Skeletal muscle tissue (tissue), 4 donors: ENCODE measurements around the gene ABI1. TPM values are rescaled to one million over a fixed set of nuclear protein-coding genes. Genes with fewer than 3 reads are reported as not detected.

Source experiments
- H3K27ac ChIP-seq: one replicate; pipeline ENCODE4 v1.7.0; 2013; ENCODE audit warnings: mild to moderate bottlenecking, low read depth, low read length, inconsistent platforms
- H3K27me3 ChIP-seq, 3 donors: one replicate each; pipeline ENCODE4 v1.7.0; 2013; ENCODE audit warnings: low read length in 3 of 3; ENCODE audit not compliant: control insufficient read depth in 3 of 3, insufficient read depth in 3 of 3
- H3K36me3 ChIP-seq, 3 donors: one replicate each; pipeline ENCODE4 v1.7.0; 2013; ENCODE audit warnings: low read length in 3 of 3; ENCODE audit not compliant: control insufficient read depth in 3 of 3, insufficient read depth in 3 of 3
- H3K4me1 ChIP-seq, 3 donors: one replicate each; pipeline ENCODE4 v1.7.0; 2013; ENCODE audit warnings: low read length in 3 of 3, mild to moderate bottlenecking in 3 of 3; ENCODE audit not compliant: control insufficient read depth in 3 of 3, insufficient read depth in 3 of 3
- H3K4me3 ChIP-seq, 3 donors: one replicate each; pipeline ENCODE4 v1.7.0; 2013; ENCODE audit warnings: low read length in 3 of 3
- H3K9ac ChIP-seq, 3 donors: one replicate each; pipeline ENCODE4 v1.7.0; 2013; ENCODE audit warnings: low read length in 3 of 3, mild to moderate bottlenecking in 3 of 3, moderate library complexity in 2 of 3, low read depth in 1 of 3
- H3K9me3 ChIP-seq, 3 donors: one replicate each; pipeline ENCODE4 v1.7.0; 2013; ENCODE audit warnings: low read length in 3 of 3; ENCODE audit not compliant: control insufficient read depth in 3 of 3
- total RNA-seq: library from RNA; depleted of rRNA; stranded (reverse); fragments of >200 nt; gene quantifications from one replicate; pipeline ENCODE4 v1.2.3, GENCODE V29; 2014
- donor health status: Osteomylitis.

Gene ABI1
- total RNA-seq, 1 donor from 2014 or later, result 23.0 TPM

DNA sequence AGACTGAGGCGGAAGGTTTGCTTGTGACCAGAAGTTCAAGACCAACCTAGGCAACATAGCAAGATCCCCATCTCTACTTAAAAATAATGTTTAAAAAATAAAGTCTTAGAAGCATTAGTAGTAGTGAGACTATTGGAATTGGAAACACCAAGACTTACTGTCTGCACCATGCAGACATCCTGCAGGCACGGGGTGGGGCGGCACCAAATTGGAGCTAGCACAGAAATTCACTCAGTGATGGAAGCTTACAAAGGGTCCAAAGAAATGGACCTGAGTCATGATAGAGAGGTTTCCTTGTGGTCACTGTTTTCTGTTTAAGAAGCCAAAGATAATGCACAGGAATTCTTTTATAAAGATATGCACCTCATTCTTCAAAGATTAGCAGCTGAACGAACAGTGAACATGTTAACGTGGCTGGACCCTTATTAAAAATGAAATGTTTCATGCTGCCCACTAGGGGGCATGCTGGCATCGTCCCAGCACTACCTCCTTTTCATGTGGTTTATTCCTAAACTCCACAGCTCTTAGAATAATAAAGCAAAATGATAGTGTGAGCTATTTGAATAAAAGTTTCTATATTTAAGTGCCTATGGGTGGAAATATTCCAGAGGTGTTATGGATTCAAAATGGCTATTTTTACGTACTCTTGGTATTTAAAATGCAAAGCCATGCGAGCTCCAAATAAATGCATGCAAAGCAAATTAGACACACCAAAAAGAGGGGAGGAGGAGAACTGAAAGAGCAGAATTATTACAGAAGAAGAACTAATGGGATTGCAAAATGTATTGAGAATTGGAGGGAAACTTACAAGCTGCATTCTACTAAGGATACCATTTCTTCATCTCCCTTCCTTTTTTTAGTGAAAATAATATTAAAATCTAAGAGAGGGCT lies 134.7 kb downstream of the ABI1 start:
- Histone ChIP-seq H3K4me3 (no peak overlapping the region), H3K36me3 (peaks cover 5 to 33% (median 7%) of the 10 kb centered on the region in 3 donors), H3K27ac (no peak overlapping the region), H3K4me1 (no peaks in the 10 kb centered on the region), H3K9ac (no peak overlapping the region), H3K9me3 (no peaks in the 10 kb centered on the region), H3K27me3 (no peaks in the 10 kb centered on the region)

DNA sequence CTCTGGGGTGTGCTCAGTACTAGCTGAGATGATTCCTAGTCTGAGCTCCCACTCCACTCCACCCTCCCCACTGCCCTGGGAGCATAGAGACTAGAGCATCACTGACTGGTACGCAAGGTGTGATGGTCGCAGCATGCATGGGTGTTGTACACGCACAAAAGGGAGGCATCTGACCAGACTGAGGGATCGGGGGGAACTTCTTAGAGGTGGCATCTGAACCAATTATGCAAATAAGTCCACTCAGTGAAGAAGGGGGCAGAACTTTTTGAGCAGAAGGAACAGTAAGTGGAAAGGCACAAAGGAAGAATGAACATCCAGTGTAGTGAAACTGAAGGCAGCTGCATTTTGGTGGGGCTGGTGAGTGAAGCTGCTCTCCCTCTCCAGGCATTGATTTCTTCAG lies 137.7 kb downstream of the ABI1 start:
- Histone ChIP-seq H3K36me3 (peaks cover 4 to 29% (median 5%) of the 10 kb centered on the region in 3 donors), H3K27ac (no peak overlapping the region)

GRCh38 chr10:26721561-26721960 lies 139.2 kb downstream of the ABI1 start:
- Histone ChIP-seq H3K9ac (no peak overlapping the region), H3K4me1 (no peaks in the 10 kb centered on the region), H3K36me3 (peaks cover 4 to 29% (median 5%) of the 10 kb centered on the region in 3 donors), H3K27ac (no peak overlapping the region), H3K9me3 (no peaks in the 10 kb centered on the region), H3K4me3 (no peak overlapping the region), H3K27me3 (no peaks in the 10 kb centered on the region)

More for the DNA sequence above, 137.7 kb downstream of the ABI1 start:
- no peaks in the 10 kb centered on the region for H3K27me3 ChIP-seq
- no peaks in the 10 kb centered on the region for H3K9me3 ChIP-seq
- no peak overlapping the region for H3K4me3 ChIP-seq
- H3K9ac ChIP-seq, result no peak overlapping the region
- no peaks in the 10 kb centered on the region for H3K4me1 ChIP-seq

DNA sequence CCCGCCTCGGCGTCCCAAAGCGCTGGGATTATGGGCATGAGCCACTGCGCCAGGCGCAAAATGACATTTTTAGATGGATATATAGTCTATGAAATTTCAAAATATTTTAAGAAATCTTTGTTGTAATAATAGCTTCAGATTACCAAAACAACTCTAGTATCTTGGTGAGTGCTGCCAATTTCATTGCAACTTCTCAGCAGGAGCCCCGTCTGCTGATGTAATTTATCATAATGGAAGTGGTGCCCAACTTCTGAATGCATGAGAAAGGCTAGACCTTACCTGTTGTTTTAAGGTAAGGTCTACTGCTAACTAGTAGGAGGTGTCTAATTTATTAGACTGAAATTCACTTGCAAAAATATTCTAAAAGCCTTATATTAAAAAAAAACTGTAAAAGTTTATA lies 143.3 kb downstream of the ABI1 start:
- Histone ChIP-seq H3K36me3 (peaks cover 0 to 28% (median 9%) of the 10 kb centered on the region in 3 donors), H3K27me3 (no peaks in the 10 kb centered on the region), H3K4me1 (no peaks in the 10 kb centered on the region), H3K4me3 (no peak overlapping the region), H3K9ac (no peak overlapping the region), H3K9me3 (no peaks in the 10 kb centered on the region), H3K27ac (no peak overlapping the region)

DNA sequence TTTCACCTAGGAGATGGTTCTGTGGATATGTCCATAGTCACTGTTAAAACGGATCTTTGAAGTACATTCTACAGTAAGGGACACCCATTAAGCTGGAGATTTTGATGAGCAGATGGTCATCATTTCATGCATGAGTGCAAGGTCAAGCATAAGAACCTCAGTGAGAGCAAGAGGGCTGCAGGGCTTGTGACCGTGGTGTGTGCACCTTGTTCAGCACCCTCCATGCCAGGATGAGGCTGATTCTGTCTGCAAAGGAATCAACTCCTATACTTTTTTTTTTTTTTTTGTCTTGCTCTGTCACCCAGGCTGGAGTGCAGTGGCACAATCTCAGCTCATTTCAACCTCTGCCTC lies 145.6 kb downstream of the ABI1 start:
- no peak overlapping the region for H3K27ac ChIP-seq
- no peak overlapping the region for H3K9ac ChIP-seq
- H3K4me3 ChIP-seq, result no peak overlapping the region
- H3K36me3 ChIP-seq, result peaks cover 0 to 20% (median 9%) of the 10 kb centered on the region in 3 donors
- H3K9me3 ChIP-seq, result no peaks in the 10 kb centered on the region
- no peaks in the 10 kb centered on the region for H3K27me3 ChIP-seq
- no peaks in the 10 kb centered on the region for H3K4me1 ChIP-seq

DNA sequence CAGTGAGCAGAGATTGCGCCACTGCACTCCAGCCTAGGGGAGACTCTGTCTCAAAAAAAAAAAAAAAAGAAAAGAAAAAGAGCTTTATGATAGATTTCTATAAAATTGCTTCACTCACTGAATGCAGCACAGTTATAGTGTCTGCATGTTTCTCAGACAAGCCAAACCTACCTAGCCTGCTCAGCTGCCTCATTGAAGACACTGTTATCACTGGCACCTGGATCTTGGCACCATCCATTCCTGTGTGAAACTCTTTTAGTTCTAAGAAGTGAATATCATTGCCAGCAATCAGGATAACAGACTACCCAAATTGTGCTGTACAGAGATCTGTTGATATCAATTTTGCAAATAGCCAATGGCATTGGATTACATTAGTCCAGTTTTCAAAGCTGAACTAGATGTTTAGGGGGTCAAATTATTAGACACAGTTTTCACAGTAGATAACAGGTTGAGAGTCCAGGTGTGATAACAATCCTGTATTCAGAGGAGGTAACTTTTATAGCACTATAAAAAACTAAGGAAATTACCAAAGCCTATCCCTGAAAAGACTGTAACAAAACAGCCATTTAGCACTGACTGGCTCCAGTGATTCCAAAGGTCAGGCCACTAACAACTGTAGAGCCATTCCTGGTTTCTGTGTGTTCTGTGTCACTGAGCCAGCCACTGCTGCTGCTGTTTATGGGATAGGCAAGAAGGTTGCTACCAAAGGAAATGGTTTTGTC lies 146.2 kb downstream of the ABI1 start:
- Histone ChIP-seq H3K27ac (no peak overlapping the region), H3K4me1 (no peaks in the 10 kb centered on the region), H3K4me3 (no peak overlapping the region), H3K27me3 (no peaks in the 10 kb centered on the region), H3K9me3 (no peaks in the 10 kb centered on the region), H3K36me3 (peaks cover 0 to 20% (median 9%) of the 10 kb centered on the region in 3 donors), H3K9ac (no peak overlapping the region)

DNA sequence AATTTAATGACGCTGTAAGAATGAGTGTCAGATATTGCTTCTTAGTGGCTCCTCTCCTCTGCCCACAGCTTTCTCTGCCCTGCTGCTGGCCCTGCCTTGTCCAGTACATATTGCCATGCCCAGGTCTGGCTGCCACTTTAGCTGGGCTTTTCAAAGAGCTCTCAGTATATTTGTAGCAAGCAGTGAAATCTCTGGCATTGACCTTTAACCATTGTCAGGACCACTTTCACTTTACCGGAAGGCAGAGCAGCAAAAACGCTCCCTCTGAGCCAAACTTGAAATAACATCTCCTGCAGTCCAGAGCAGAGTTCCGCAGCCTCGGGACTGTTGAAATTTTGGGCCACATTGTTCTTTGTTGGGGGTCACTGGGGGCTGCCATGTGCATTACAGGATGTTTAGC lies 149.4 kb downstream of the ABI1 start:
- Histone ChIP-seq H3K4me3 (no peak overlapping the region), H3K27me3 (no peaks in the 10 kb centered on the region), H3K27ac (no peak overlapping the region), H3K9ac (no peak overlapping the region), H3K9me3 (no peaks in the 10 kb centered on the region), H3K36me3 (peaks cover 14 to 32% (median 17%) of the 10 kb centered on the region in 3 donors), H3K4me1 (no peaks in the 10 kb centered on the region)

GRCh38 chr10:26706936-26707335 lies 153.8 kb downstream of the ABI1 start:
- Histone ChIP-seq H3K27ac (no peak overlapping the region), H3K9me3 (no peaks in the 10 kb centered on the region), H3K4me3 (no peak overlapping the region), H3K4me1 (no peaks in the 10 kb centered on the region), H3K9ac (no peak overlapping the region), H3K27me3 (no peaks in the 10 kb centered on the region), H3K36me3 (peaks cover 14 to 24% (median 21%) of the 10 kb centered on the region in 3 donors)

DNA sequence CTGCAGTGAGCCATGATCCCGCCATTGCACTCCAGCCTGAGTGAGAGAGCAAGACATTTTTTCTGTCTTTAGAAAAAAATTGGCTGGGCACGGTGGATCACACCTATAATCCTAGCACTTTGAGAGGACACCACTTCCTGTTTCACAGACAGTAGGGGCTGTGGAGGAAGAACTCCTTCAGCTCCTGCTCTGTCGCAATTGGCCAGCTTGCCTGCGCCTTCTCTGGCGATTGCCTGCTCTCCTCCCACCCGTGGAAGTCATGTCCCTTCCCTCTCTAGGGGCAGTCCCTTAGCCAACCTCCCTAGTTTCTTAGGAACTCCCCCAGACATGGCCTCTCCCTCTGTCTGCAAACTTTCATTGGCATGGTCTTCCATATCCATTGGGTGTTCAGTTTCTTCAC lies 154.6 kb downstream of the ABI1 start:
- H3K36me3 ChIP-seq, result peaks cover 14 to 24% (median 21%) of the 10 kb centered on the region in 3 donors
- H3K4me3 ChIP-seq, result no peak overlapping the region
- H3K9me3 ChIP-seq, result no peaks in the 10 kb centered on the region
- H3K27me3 ChIP-seq, result no peaks in the 10 kb centered on the region
- H3K27ac ChIP-seq, result no peak overlapping the region
- H3K4me1 ChIP-seq, result no peaks in the 10 kb centered on the region
- H3K9ac ChIP-seq, result no peak overlapping the region

- Histone ChIP-seq H3K4me1 (peaks cover 0 to 1% (median 0%) of the 10 kb centered on the region in 3 donors), H3K4me3 (no peak overlapping the region), H3K36me3 (peaks cover 14 to 23% (median 21%) of the 10 kb centered on the region in 3 donors), H3K9ac (no peak overlapping the region), H3K27me3 (no peaks in the 10 kb centered on the region), H3K9me3 (no peaks in the 10 kb centered on the region), H3K27ac (no peak overlapping the region)
Observed at GRCh38 chr10:26703974-26704373, 156.8 kb downstream of the ABI1 start.
